Measurements from ENCODE around the gene SOD1.
A peak's percentile ranks its signal among the peaks of the same experiment; 100 is the strongest.
"Not testable (repeated sequence)": the region's sequence is repeated elsewhere in the genome, so short reads cannot be mapped to it uniquely, and the experiment has no call there.

Gene SOD1

DNA sequence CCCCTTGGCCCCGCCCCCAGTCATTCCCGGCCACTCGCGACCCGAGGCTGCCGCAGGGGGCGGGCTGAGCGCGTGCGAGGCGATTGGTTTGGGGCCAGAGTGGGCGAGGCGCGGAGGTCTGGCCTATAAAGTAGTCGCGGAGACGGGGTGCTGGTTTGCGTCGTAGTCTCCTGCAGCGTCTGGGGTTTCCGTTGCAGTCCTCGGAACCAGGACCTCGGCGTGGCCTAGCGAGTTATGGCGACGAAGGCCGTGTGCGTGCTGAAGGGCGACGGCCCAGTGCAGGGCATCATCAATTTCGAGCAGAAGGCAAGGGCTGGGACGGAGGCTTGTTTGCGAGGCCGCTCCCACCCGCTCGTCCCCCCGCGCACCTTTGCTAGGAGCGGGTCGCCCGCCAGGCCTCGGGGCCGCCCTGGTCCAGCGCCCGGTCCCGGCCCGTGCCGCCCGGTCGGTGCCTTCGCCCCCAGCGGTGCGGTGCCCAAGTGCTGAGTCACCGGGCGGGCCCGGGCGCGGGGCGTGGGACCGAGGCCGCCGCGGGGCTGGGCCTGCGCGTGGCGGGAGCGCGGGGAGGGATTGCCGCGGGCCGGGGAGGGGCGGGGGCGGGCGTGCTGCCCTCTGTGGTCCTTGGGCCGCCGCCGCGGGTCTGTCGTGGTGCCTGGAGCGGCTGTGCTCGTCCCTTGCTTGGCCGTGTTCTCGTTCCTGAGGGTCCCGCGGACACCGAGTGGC, at the start of gene SOD1:
TSS of gene SOD1 (plus strand) at position 158 of the 723 bp plus-strand sequence. CDS start at position 235, 77 bp downstream.
- DNase-seq = peak; percentile 96

GRCh38 chr21:31611445-31611844, 48.0 kb upstream of the SOD1 start:
- no peak for DNase-seq

DNA sequence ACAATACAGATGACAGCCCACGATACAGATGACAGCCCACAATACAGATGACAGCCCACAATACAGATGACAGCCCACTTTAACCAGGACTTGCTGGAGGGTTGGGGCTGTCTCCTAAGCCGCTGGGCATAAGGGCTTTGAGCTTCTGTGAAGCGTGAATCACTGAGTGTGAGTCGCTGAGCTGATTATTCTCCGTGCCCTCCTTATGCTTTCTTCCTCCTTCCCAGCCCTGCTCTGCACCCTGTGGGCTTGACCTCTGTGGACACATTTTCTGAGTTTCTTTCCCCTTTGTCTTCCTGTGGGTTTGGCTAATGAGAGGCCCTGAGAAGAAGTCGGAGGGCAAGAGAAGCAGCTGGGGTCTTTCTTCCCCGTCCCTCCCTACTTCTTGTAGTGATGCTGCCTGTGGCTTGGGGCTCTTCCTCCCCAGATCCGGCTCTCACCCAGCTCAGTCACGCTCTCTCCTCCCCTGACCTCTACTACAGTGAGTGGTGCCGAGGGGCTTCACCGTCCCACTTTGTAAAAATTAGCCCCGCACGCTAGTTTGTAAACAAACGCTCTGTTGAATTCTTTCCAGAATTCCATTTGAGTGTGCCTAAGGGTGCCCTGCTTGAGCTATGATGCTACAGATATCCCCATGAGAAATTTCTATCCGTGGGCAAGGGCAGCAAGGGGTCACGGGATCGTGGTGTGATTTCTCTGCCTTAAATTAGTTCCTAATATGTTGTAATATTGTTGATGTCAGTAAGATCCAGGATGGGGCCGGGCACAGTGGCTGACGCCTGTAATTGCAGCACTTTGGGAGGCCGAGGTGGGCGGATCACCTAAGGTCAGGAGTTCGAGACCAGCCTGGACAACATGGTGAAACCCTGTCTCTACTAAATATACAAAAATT, 46.4 kb upstream of the SOD1 start:
- DNase-seq = no peak

GRCh38 chr21:31614705-31615104, 44.8 kb upstream of the SOD1 start:
- DNase-seq = no peak

- DNase-seq = no peak
Observed at GRCh38 chr21:31616216-31616615, 43.3 kb upstream of the SOD1 start.

- no peak for DNase-seq
Observed at GRCh38 chr21:31618696-31619430, 40.6 kb upstream of the SOD1 start.

DNA sequence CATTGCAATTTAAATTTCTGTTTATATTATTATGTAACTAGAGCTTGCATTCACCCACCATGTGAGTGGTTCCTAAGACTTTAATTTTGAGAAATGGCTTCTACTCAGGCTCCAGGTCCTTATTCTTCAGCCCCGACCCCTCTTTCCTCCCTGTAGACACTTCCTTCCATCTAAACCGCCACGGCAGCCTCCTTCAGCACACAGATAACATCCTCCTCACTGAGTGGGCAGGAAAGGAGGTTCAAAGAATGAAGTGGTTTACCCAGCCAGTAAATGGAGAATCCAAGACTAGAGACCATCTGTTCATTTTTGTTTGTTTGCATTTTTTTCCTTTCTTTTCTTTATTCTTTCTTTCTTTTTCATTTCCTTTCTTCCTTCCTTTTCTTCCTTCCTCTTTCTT, 37.1 kb upstream of the SOD1 start:
- DNase-seq = no peak

DNA sequence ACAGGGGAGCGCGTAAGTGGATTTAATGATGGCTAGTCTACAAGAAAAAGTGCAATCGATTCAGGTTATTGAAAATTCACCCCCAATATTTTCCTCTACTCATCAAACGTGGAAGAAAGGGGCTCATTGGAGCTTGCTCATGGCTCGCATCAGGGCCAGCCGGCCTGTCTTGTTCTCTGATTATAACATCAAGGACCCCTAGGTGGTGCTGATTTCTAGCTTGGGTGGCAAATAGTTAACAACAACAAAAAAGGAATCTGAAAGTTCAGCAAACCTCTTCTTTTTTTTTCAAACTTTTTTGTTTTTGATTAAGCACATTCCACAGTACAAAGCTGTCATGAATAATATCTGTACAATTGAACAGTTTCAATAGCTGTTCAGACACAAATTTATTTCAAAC, 35.8 kb upstream of the SOD1 start:
- no peak for DNase-seq

DNA sequence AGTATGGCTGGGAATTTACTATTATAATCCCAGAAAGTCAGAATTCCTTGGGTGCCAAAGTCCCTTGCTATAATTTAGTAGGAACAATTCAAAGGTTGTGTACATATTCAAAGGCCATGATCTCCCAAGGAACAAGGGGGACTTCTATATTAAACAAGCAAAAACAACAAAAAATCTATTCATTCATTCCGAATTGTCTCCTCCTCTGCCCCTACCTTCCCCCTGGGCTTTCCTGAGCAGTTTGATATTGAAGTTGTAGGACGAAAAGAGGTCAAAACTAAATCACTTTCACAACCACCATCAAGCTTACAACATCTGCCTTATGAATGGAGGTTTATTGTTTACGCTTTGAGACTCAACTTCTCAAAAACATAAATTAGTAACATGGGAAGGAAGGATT, 35.3 kb upstream of the SOD1 start:
- DNase-seq = no peak

GRCh38 chr21:31624961-31625491, 34.5 kb upstream of the SOD1 start:
- no peak for DNase-seq

DNA sequence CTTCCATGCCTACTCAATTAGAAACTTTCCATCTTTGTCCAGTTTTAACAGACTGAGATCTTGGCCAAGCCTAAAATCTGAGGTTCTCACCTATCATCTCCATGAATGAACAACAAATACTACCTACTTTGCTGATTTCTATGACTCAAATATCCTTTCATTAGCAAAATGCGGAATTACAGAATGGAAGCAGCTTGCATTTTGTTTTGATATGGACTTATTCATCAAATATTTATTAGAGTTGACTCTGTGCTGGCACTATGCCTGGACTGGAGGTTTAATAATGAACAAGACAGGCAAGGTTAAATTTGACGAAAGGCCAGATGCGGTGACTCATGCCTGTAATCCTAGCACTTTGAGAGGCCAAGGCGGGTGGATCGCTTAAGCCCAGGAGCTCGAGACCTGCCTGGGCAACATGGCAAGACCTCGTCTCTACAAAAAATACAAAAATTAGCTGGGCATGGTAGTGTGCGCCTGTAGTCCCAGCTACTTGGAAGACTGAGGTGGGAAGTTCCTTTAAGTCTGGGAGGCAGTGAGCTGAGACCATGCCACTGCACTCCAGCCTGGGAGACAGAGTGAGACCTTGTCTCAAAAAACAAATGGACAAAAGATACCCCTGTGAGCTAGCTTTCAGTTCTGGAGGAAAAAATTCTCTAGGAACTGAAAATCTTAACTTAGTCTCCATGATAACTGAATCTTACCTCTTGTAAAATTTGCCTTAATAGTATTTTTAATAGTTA, 29.4 kb upstream of the SOD1 start:
- DNase-seq = no peak

DNA sequence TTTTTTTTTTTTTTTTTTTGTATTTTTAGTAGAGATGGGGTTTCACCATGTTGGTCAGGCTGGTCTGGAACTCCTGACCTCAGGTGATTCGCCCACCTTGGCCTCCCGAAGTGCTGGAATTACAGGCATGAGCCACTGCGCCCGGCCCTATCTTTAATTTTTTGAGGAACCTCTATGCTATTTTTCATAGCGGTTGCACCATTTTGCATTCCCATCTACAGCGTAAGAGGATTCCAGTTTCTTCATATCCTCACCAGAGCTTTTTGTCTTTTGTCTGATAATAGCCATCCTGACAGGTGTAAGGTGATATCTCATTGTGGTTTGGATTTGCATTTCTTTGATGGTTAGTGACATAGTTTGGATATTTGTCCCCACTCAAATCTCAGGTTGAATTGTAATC, 27.6 kb upstream of the SOD1 start:
- DNase-seq = not testable (repeated sequence)

GRCh38 chr21:31634993-31635392, 24.5 kb upstream of the SOD1 start:
- DNase-seq = no peak

DNA sequence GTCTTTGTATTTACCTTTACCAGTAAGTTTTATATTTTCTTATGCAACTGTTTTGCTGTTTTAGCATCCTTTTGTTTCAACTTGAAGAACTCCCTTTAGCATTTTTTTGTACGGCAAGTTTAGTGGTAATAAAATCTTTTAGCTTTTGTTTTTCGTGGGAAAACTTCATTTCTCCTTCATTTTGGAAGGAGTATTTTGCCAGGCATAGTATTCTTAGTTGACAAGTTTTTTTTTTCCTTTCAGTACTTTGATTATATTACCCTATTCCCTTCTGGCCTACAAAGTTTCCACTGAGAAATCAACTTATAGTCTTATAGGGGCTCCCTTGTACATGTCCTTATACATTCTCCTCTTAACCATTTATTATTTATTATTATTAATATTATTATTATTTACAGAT, 22.6 kb upstream of the SOD1 start:
- DNase-seq = no peak

DNA sequence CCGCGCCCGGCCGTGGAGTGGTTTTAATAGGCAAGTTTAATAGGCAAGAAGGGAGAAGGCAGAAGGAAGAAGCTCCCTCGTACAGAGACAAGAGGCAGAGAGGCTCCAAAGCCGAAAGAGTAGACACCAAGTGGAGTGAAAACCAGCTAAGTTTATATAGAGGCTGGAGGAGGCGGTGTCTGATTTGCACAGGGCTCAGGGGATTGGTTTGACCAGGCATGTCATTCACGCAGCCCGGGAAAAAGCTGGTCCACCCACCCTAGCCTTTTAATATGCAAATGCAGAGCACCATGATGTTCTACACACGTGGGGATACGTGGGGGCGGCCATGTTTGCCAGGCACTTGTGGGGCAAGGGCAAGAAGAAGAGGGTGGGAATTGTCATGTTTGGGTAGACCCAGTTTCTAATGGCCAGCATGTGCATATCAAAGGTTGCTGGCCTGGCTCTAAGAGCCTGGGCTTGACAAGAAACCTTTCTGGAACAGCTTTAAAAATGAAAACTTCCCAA, 18.0 kb upstream of the SOD1 start:
- no peak for DNase-seq

DNA sequence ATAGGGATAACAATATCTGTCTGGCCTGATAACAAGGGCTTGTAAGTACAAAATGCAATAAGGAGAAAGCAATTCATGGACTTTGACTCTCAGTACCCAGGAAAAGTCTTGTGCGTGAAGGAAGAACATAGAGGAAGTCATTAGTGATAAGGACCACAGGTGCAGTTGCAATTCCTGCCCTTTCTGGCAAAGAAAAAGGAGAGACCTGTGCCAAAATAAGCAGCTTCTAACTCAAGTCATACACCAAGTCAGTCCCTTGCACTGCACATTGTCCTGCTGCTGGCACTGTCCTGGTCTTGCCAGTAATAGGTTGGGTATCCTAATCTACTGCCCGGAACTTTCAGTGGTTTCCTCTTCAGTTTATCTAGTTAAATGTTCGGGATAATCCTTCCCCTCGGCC, 14.8 kb upstream of the SOD1 start:
- DNase-seq = no peak

- no peak for DNase-seq
Observed at GRCh38 chr21:31647650-31648049, 11.8 kb upstream of the SOD1 start.

DNA sequence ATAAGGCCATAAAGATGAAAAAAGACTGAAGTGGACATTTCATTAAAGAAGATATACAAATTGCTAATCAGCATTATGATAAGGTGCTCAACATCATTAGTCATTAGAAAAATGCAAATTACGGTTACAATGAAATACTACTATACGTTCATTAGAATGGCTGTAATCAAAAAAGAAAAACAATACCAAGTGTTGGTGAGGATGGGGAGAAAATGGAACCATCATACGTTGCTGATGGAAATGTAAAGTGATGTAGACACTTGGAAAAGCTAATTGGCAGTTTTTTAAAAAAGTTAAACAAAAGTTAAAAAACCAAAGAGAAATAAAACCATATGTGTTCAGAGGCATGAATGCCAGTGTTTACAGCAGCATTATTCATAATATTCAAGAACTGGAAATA, 8.6 kb upstream of the SOD1 start:
- DNase-seq = no peak

DNA sequence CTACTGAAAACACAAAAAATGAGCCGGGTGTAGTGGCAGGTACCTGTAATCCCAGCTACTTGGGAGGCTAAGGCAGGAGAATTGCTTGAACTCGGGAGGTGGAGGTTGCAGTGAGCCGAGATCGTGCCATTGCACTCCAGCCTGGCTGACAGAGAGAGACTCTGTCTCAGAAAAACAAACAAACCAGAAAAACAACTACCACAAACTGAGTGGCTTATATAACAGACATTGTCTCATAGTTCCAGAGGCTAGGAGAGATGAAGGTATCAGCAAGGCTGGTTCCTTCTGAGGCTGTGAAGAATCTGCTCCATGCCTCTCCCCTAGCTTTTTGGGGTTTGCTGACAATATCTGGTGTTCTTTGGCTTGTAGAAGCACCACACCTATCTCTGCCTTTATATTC, 8.0 kb upstream of the SOD1 start:
- not testable (repeated sequence) for DNase-seq

- DNase-seq = no peak
Observed at GRCh38 chr21:31654340-31654739, 5.2 kb upstream of the SOD1 start.

DNA sequence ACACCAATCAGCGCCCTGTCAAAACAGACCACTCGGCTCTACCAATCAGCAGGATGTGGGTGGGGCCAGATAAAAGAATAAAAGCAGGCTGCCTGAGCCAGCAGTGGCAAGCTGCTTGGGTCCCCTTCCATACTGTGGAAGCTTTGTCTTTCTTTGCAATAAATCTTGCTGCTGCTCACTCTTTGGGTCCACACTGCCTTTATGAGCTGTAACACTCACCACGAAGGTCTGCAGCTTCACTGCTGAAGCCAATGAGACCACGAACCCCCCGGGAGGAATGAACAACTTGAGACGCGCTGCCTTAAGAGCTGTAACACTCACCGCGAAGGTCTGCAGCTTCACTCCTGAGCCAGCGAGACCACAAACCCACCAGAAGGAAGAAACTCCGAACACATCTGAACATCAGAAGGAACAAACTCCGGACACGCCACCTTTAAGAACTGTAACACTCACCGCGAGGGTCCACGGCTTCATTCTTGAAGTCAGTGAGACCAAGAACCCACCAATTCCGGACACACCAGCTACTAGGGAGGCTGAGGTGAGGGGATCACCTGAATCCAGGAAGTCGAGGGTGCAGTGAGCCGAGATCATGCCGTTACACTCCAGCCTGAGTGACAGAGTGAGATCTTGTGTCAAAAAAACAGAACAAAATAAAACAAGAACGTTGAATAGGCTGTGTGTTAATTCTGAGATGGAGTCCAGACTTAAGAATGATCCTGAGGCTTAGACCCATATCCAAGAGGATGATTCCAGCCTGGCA, 4.5 kb upstream of the SOD1 start:
- DNase-seq = not testable (repeated sequence)

Data from NCI-H2227 treated with DMSO at 0.1 percent for 48 hours (cell line).